Ectodermal cell (in vitro differentiated cells): ENCODE data around the gene NCKAP5L.
"Not testable (repeated sequence)": the region's sequence is repeated elsewhere in the genome, so short reads cannot be mapped to it uniquely, and the experiment has no call there.

Experiments
- H3K27ac ChIP-seq: 2 replicates; pipeline ENCODE4 v1.7.0; 2013; ENCODE audit warnings: mild to moderate bottlenecking, low read depth, low read length; ENCODE audit not compliant: insufficient read depth, poor library complexity, severe bottlenecking
- H3K27me3 ChIP-seq: 2 replicates; pipeline ENCODE4 v1.7.0; 2013; ENCODE audit warnings: mild to moderate bottlenecking, low read length; ENCODE audit not compliant: insufficient read depth, control insufficient read depth, poor library complexity, severe bottlenecking
- H3K36me3 ChIP-seq: one replicate; pipeline ENCODE4 v1.7.0; 2013; ENCODE audit warnings: low read length; ENCODE audit not compliant: control insufficient read depth, insufficient read depth
- H3K4me1 ChIP-seq: one replicate; pipeline ENCODE4 v1.7.0; 2013; ENCODE audit warnings: low read length; ENCODE audit not compliant: control insufficient read depth, insufficient read depth
- H3K4me3 ChIP-seq: 2 replicates; pipeline ENCODE4 v1.7.0; 2013; ENCODE audit warnings: low read depth, low read length, control low read depth; ENCODE audit not compliant: insufficient read depth
- H3K9me3 ChIP-seq: 2 replicates; pipeline ENCODE4 v1.7.0; 2013; ENCODE audit warnings: mild to moderate bottlenecking, low read length, moderate library complexity; ENCODE audit not compliant: control insufficient read depth
- WGBS, 2 experiments: methylation state at CpG; one replicate each; pipeline ENCODE4 v1.1.7; 2013; ENCODE audit warnings: missing lambda C conversion rate in 2 of 2; 5-methylcytosine and 5-hydroxymethylcytosine counted together

Gene NCKAP5L

DNA sequence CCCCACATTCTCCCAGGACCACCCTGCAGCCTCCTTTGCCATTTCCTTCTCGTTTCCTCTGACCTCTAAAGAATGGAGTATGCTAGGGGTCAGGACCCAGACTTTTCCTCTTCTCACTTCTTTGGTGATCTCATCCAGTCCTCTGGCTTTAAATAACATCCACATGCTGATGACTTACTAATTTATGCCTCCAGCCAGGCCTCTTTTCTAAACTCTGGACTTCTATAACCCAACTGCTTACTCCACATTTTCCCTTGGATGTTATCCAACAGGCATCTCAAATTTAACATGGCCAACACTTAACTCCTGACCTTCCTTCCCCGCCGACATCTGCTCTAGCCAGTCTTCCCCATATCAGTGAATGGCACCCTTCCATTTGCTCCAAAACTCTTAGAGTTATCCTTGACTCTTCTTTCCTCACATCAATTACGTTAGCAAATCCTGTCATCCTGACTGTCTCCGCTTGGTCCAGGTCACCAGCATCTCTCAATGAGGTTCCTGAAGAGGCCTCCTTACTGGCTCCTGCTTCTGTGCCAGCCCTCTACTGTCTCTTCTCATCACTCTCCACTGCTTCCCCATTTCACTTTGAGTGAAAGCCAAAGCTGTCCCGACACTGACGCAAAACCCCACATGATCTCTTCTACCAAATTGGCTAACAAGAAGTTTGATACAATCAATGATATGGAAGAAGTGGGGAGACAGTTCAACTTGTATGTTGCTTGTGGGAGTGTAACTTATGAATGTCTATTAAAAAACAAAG is 44.1 kb downstream of the NCKAP5L start:
- Histone ChIP-seq H3K36me3 (no peaks in the 10 kb centered on the region), H3K4me3 (no peak overlapping the region), H3K4me1 (no peaks in the 10 kb centered on the region), H3K9me3 (no peaks in the 10 kb centered on the region), H3K27ac (no peak overlapping the region), H3K27me3 (no peaks in the 10 kb centered on the region)
- 89 to 92% methylated on average over 7 of the region's 7 CpGs for whole genome bisulfite sequencing, 2 experiments

DNA sequence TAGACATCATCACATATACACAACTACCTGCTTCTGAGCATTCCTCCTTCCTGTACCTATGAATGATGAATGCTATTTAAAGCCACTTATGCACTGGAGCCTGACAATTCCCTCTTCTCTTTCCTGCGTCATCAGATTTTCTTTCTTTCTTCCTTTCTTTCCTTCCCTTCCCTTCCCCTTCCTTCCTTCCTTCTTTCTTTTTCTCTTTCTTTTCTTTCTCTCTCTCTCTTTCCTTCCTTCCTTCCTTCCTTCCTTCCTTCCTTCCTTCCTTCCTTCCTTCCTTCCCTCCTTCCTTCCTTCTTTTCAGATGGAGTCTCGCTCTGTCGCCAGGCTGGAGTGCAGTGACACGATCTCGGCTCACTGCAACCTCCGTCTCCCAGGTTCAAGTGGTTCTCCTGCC is 47.3 kb downstream of the NCKAP5L start:
- 79 to 94% methylated on average over 6 of the region's 6 CpGs for WGBS, 2 experiments
- not testable (repeated sequence) for H3K9me3 ChIP-seq, H3K4me3 ChIP-seq, H3K36me3 ChIP-seq, H3K27me3 ChIP-seq, H3K27ac ChIP-seq, H3K4me1 ChIP-seq

DNA sequence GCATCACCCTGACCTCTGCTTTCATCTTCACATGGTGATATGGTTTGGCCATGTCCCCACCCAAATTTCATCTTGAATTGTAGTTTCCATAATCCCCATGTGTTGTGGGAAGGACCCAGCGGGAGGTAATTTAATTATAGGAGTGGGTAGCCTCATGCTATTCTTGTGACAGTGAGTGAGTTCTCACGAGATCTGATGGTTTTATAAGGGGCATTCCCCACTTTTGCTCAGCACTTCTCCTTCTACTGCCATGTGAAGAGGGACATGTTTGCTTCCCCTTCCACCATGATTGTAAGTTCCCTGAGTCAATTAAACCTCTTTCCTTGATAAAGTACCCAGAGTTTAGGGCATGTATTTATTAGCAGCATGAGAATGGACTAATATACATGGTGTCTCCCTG is 48.6 kb downstream of the NCKAP5L start:
- Histone ChIP-seq H3K27ac (no peak overlapping the region), H3K4me1 (no peaks in the 10 kb centered on the region), H3K36me3 (no peaks in the 10 kb centered on the region), H3K9me3 (no peaks in the 10 kb centered on the region), H3K27me3 (no peaks in the 10 kb centered on the region), H3K4me3 (no peak overlapping the region)
- WGBS, 2 experiments, result 80 to 87% methylated on average over 2 of the region's 2 CpGs

- Histone ChIP-seq H3K9me3 (no peaks in the 10 kb centered on the region), H3K36me3 (no peaks in the 10 kb centered on the region), H3K4me1 (no peaks in the 10 kb centered on the region), H3K27me3 (no peaks in the 10 kb centered on the region), H3K4me3 (no peak overlapping the region), H3K27ac (no peak overlapping the region)
- WGBS, 2 experiments, result 62% methylated on average over 19 of the region's 19 CpGs
Observed at GRCh38 chr12:49777800-49778748, 50.1 kb downstream of the NCKAP5L start.

DNA sequence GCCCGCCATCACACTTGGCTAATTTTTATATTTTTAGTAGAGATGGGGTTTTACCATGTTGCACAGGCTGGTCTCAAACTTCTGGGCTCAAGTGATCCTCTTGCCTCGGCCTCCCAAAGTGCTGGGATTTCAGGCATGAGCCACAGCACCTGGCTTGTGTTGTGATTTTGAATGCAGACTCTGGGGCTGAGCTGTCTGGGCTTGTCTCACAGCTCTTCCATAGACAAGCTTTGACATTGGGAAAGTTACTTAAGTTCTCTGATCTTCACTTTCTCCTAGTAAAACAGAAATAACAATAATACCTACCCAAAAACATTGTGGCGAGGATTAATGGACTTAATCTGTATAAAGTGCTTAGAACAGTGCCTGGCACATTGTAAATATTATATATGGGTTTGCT is 50.9 kb downstream of the NCKAP5L start:
- WGBS, 2 experiments, result 90 to 92% methylated on average over 2 to 3 of the region's 3 CpGs
- no peaks in the 10 kb centered on the region for H3K27me3 ChIP-seq
- H3K4me1 ChIP-seq, result no peaks in the 10 kb centered on the region

GRCh38 chr12:49776858-49777257 is 51.4 kb downstream of the NCKAP5L start:
- Histone ChIP-seq H3K27me3 (no peaks in the 10 kb centered on the region), H3K4me1 (no peaks in the 10 kb centered on the region), H3K36me3 (no peaks in the 10 kb centered on the region), H3K9me3 (no peaks in the 10 kb centered on the region), H3K27ac (no peak overlapping the region), H3K4me3 (no peak overlapping the region)
- WGBS, 2 experiments, result 84 to 86% methylated on average over 5 of the region's 5 CpGs

More for the DNA sequence above, 50.9 kb downstream of the NCKAP5L start:
- Histone ChIP-seq H3K27ac (no peak overlapping the region), H3K4me3 (no peak overlapping the region), H3K9me3 (no peaks in the 10 kb centered on the region), H3K36me3 (no peaks in the 10 kb centered on the region)

DNA sequence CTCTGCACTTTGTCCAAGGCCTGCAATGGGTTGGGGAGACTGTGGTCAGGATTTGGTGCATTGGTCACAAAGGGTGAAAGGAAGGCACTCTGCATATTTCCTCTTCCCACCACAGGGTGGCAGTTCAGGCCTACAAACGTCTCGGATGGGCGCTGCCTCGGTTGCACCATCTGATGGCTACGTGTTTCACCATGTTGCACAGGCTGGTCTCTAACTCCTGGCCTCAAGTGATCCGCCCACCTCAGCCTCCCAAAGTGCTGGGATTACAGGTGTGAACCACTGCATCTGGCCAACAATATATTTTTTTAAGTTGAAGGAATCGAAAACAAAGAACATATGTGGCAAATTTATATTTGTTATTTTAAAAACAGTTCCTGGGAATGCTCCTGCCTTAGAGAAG is 51.8 kb downstream of the NCKAP5L start:
- Histone ChIP-seq H3K9me3 (no peaks in the 10 kb centered on the region), H3K4me1 (no peaks in the 10 kb centered on the region), H3K36me3 (no peaks in the 10 kb centered on the region), H3K4me3 (no peak overlapping the region), H3K27me3 (no peaks in the 10 kb centered on the region), H3K27ac (no peak overlapping the region)
- WGBS, 2 experiments, result 17 to 19% methylated on average over 7 of the region's 7 CpGs

- H3K27me3 ChIP-seq, H3K27ac ChIP-seq, H3K9me3 ChIP-seq, H3K36me3 ChIP-seq, H3K4me1 ChIP-seq, H3K4me3 ChIP-seq: not testable (repeated sequence)
- 94 to 97% methylated on average over 5 to 6 of the region's 7 CpGs for WGBS, 2 experiments
Observed at GRCh38 chr12:49773102-49773501, 55.1 kb downstream of the NCKAP5L start.

DNA sequence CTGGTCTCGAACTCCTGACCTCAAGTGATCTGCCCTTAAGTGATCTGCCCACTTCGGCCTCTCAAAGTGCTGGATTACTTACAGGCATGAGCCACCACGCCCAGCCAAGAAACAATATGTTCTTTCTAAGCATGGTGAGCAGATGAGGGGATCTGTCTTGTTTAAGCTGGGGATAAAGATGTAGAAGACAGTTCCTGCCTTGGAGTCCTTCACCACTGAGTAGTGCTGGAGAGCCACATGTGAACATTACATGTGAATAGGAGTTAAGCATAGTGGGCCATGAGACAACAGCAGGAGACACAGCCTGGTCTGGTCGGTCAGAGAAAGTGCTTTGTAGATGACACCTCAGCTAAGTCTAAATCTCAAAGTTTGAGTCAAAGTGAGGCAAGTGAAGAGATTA is 60.9 kb downstream of the NCKAP5L start:
- Histone ChIP-seq H3K27me3 (no peaks in the 10 kb centered on the region), H3K4me1 (no peaks in the 10 kb centered on the region), H3K27ac (no peak overlapping the region), H3K9me3 (no peaks in the 10 kb centered on the region), H3K4me3 (no peak overlapping the region), H3K36me3 (peaks cover 19% of the 10 kb centered on the region)
- 78 to 82% methylated on average over 4 of the region's 4 CpGs for WGBS, 2 experiments

DNA sequence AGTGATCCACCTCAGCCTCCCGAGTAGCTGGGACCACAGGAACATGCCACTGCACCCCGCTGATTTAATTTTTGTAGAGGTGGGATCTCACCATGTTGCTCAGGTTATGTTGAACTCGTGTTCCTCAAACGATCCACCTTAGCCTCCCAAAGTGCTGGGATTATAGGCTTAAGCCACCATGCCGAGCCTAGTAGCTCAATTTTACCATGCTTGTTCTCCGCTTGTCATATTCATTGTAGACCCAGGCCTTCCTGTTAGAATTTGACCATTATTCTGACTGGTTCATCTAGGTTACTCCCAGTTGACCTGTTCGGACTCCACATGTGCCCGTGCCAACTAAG is 62.1 kb downstream of the NCKAP5L start:
- no peak overlapping the region for H3K27ac ChIP-seq
- H3K36me3 ChIP-seq, result peaks cover 28% of the 10 kb centered on the region
- H3K9me3 ChIP-seq, result no peaks in the 10 kb centered on the region
- no peaks in the 10 kb centered on the region for H3K27me3 ChIP-seq
- H3K4me1 ChIP-seq, result no peaks in the 10 kb centered on the region
- no peak overlapping the region for H3K4me3 ChIP-seq
- 92% methylated on average over 8 of the region's 8 CpGs for WGBS, 2 experiments
